RWPE2 (cell line): ENCODE measurements around the gene ELK3.

ENCODE experiments used
- ATAC-seq: fragments of 200-7000 bp; cut with Tn5 transposase; 3 replicates; pipeline ENCODE4 v1.9.1; 2021; ENCODE audit warnings: low read depth
- DNase-seq: peaks from one replicate; pipeline ENCODE4 v3.0.0-alpha.2; 2020; ENCODE audit warnings: low spot score
- H3K27ac ChIP-seq: fragments of 450-650 bp; 2 replicates; pipeline ENCODE4 v1.5.1; 2017; ENCODE audit warnings: mild to moderate bottlenecking; ENCODE audit not compliant: poor library complexity, severe bottlenecking
- H3K27me3 ChIP-seq: fragments of 250-450 bp; sonication (Bioruptor Pico); 2 replicates; pipeline ENCODE4 v1.5.1; 2021; ENCODE audit warnings: mild to moderate bottlenecking, moderate library complexity; ENCODE audit not compliant: insufficient read depth, poor library complexity, severe bottlenecking
- H3K36me3 ChIP-seq: fragments of 250-450 bp; sonication (Bioruptor Pico); 2 replicates; pipeline ENCODE4 v1.5.1; 2020; ENCODE audit warnings: low read depth, mild to moderate bottlenecking, moderate library complexity
- H3K4me1 ChIP-seq: fragments of 250-450 bp; sonication (Bioruptor Pico); 2 replicates; pipeline ENCODE4 v1.5.1; 2021; ENCODE audit warnings: mild to moderate bottlenecking, moderate library complexity; ENCODE audit not compliant: insufficient read depth, poor library complexity, severe bottlenecking
- H3K4me3 ChIP-seq: fragments of 250-450 bp; sonication (Bioruptor Pico); 2 replicates; pipeline ENCODE4 v1.5.1; 2021; ENCODE audit warnings: mild to moderate bottlenecking, moderate library complexity; ENCODE audit not compliant: severe bottlenecking
- H3K9me3 ChIP-seq: fragments of 250-450 bp; sonication (Bioruptor Pico); 2 replicates; pipeline ENCODE4 v1.5.1; 2021; ENCODE audit warnings: mild to moderate bottlenecking, moderate library complexity; ENCODE audit not compliant: severe bottlenecking
- CTCF ChIP-seq: fragments of 450-650 bp; IDR thresholded peaks from one replicate; pipeline ENCODE4 v1.5.1; 2017; ENCODE audit warnings: mild to moderate bottlenecking, moderate library complexity; ENCODE audit not compliant: poor library complexity, severe bottlenecking

ELK3 gene

GRCh38 chr12:96166765-96167164, 27.4 kb upstream of the ELK3 start:
- Histone ChIP-seq H3K27me3 (no peaks in the 10 kb centered on the region), H3K9me3 (no peaks in the 10 kb centered on the region), H3K4me3 (no peak overlapping the region), H3K36me3 (no peaks in the 10 kb centered on the region), H3K27ac (no peak overlapping the region), H3K4me1 (no peaks in the 10 kb centered on the region)
- DNase-seq = no peak
- no peak for TF ChIP-seq CTCF
- no peak for ATAC-seq

GRCh38 chr12:96167492-96167891, 26.7 kb upstream of the ELK3 start:
- Histone ChIP-seq H3K9me3 (no peaks in the 10 kb centered on the region), H3K36me3 (no peaks in the 10 kb centered on the region), H3K4me3 (no peak overlapping the region), H3K4me1 (no peaks in the 10 kb centered on the region), H3K27me3 (no peaks in the 10 kb centered on the region), H3K27ac (no peak overlapping the region)
- ATAC-seq (no peak), DNase-seq (no peak)
- no peak for TF ChIP-seq CTCF

- Histone ChIP-seq H3K4me3 (no peak overlapping the region), H3K27me3 (no peaks in the 10 kb centered on the region), H3K36me3 (no peaks in the 10 kb centered on the region), H3K9me3 (no peaks in the 10 kb centered on the region), H3K27ac (no peak overlapping the region), H3K4me1 (no peaks in the 10 kb centered on the region)
- no peak for TF ChIP-seq CTCF
- DNase-seq = no peak
- ATAC-seq = no peak
Observed at GRCh38 chr12:96170328-96170727, 23.8 kb upstream of the ELK3 start.

GRCh38 chr12:96170762-96171161, 23.4 kb upstream of the ELK3 start:
- ATAC-seq = no peak
- no peaks in the 10 kb centered on the region for H3K4me1 ChIP-seq

GRCh38 chr12:96171905-96172304, 22.3 kb upstream of the ELK3 start:
- no peak for DNase-seq
- no peak for ATAC-seq
- Histone ChIP-seq H3K4me1 (no peaks in the 10 kb centered on the region), H3K4me3 (no peak overlapping the region), H3K27me3 (no peaks in the 10 kb centered on the region), H3K36me3 (no peaks in the 10 kb centered on the region), H3K9me3 (no peaks in the 10 kb centered on the region), H3K27ac (no peak overlapping the region)
- no peak for TF ChIP-seq CTCF

More at GRCh38 chr12:96170762-96171161, 23.4 kb upstream of the ELK3 start:
- no peaks in the 10 kb centered on the region for H3K27me3 ChIP-seq
- no peak for DNase-seq
- H3K27ac ChIP-seq = no peak overlapping the region
- no peak for TF ChIP-seq CTCF
- H3K36me3 ChIP-seq = no peaks in the 10 kb centered on the region
- no peak overlapping the region for H3K4me3 ChIP-seq
- no peaks in the 10 kb centered on the region for H3K9me3 ChIP-seq
